H1 (cell line): ENCODE measurements around the gene DNAI2. TPM values are rescaled to one million over a fixed set of nuclear protein-coding genes. Genes with fewer than 3 reads are reported as not detected.

Experiments used
- BACH1 ChIP-seq: IDR thresholded peaks from 2 replicates; pipeline ENCODE4 v1.6.1; 2012; ENCODE audit warnings: low read length, improper control_type of control experiment
- CTCF ChIP-seq, 3 experiments: IDR thresholded peaks; 1 replicate in 2 of 3; 2 replicates in 1 of 3; pipeline versions ENCODE4 v1.5.1 to v1.6.1; 2011; ENCODE audit warnings: low read length in 3 of 3, mild to moderate bottlenecking in 3 of 3, inconsistent platforms in 2 of 3, low read depth in 1 of 3, moderate library complexity in 1 of 3; ENCODE audit not compliant: insufficient read depth in 1 of 3; ENCODE audit errors: control extremely low read depth in 1 of 3
- KDM4A ChIP-seq: IDR thresholded peaks from one replicate; pipeline ENCODE4 v1.7.1; 2012; ENCODE audit warnings: low read depth, mild to moderate bottlenecking, moderate library complexity, low read length, inconsistent platforms; ENCODE audit not compliant: severe bottlenecking
- PHF8 ChIP-seq: fragments of 200-600 bp; sonication (generic); conservative IDR thresholded peaks from 2 replicates; pipeline ENCODE4 v1.7.1; 2012; ENCODE audit warnings: low read depth, mild to moderate bottlenecking, inconsistent platforms, low read length, moderate library complexity
- SP2 ChIP-seq: IDR thresholded peaks from 2 replicates; pipeline ENCODE4 v1.6.1; 2012; ENCODE audit warnings: mild to moderate bottlenecking, low read length, inconsistent platforms
- polyA plus RNA-seq, 7 experiments: library from polyadenylated mRNA; depleted of rRNA in 3 of 7; stranded (reverse) in 5 of 7; unstranded in 2 of 7; fragments of >200 nt in 5 of 7; fragments of 200-250 nt in 2 of 7; gene quantifications; 1 replicate in 5 of 7; 2 replicates in 1 of 7; 4 replicates in 1 of 7; pipeline versions ENCODE4 v1.2.1 to v1.2.3, GENCODE V29; 2011 to 2013; ENCODE audit warnings: missing spikeins in 2 of 7, mixed read lengths in 2 of 7
- total RNA-seq: library from RNA; stranded (reverse); fragmentation: NEBNext Ultra II Directional; extraction: Animal tissue kit (Norgen Biotek cat#: 25700); gene quantifications from 2 replicates; pipeline ENCODE4 v1.2.1, GENCODE V29; 2021

DNAI2 gene
- total and polyA plus RNA-seq, 2 of the 8 experiments (the other 6 are each of a cell fraction or from before 2014, with no cell fraction given), result 0.08 to 0.15 TPM

GRCh38 chr17:74257311-74257710, 16.7 kb upstream of the DNAI2 start (continued):
- TF ChIP-seq CTCF (IDR thresholded peaks at IDR 0.05; ENCODE audit: control extremely low read depth in 1 of 3, insufficient read depth in 1 of 3, low read depth in 1 of 3, low read length in 3 of 3), result no peak
- no peak for TF ChIP-seq PHF8
- TF ChIP-seq KDM4A, result no peak
- TF ChIP-seq SP2, result no peak
- no peak for TF ChIP-seq BACH1
